GM20431 (cell line): ENCODE data around the gene TMCC1.

Experiments
- in situ Hi-C: fragments of 300-500 bp; cut with MseI, MboI; formaldehyde crosslinking; loops from one replicate; pipeline ENCODE4 v1.15.0; 2020; ENCODE audit warnings: low sequenced_read_pairs; ENCODE audit not compliant: unreplicated experiment

TMCC1 gene

GRCh38 chr3:129636082-129636481 is 257.4 kb downstream of the TMCC1 start:
- in situ Hi-C loops, result loop anchor here (25.0 kb wide), 1 partner anchor 301 kb away; no protein-coding TSS in a partner anchor

DNA sequence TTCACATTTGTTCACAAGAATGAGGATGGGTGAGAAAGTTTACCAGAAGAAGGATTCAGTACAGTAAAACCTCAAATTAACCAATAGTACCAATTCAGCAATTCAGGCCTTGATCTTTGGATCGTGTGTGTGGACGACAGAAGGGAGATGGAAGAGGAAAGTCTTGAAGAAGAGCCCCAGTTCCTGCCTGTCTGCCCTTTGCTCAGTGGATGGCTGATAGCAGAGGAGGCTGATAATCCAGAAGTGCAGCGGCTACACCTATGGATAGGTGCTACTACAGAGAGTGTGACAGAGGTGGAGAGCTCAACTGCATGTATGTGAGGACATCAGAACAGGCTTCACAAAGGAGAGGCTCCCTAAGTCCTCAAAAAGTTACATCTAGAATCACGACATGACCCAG is 257.9 kb downstream of the TMCC1 start:
- in situ Hi-C loops, result loop anchor here (25.0 kb wide), 1 partner anchor 302 kb away; no protein-coding TSS in a partner anchor

DNA sequence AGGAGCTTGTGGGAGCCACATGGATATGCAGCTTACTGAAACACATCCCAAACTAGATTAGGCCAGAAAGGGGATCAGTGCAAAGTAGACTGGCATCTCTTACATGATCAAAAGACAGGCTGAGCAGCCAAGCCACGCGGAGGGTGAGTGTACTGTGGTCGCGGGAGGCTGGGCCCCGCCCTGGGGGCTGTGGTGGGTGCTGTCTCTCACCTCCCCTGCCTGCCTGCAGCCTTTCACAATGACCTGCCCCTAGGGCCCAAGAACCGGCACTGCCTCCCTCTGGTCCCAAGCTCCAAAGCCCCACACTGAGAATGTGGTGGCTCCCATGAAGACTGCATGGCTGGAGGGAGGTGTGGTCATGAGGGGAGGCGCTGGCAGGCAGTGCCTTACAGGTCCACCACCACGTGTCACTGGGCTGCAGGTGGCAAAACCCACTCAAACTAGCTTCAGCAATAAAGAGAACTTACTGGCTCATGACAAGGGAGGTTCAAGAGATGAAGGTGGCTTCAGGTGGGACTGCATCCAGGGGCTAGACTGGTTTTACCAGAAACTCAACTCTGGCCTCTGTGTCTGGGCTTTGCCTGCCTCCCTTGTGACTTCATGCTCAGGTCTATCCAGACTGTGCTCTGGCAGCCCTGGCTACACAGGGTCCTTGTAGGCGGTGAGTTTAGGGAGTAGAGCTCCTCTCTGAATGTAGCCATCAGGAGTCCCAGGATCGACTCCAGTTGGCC is 259.6 kb downstream of the TMCC1 start:
- in situ Hi-C loops, result loop anchor here (25.0 kb wide), 1 partner anchor 303 kb away; no protein-coding TSS in a partner anchor

- in situ Hi-C loops, result loop anchor here (25.0 kb wide), 1 partner anchor 304 kb away; no protein-coding TSS in a partner anchor
These were observed 260.5 kb downstream of the TMCC1 start for GRCh38 chr3:129632977-129633376.

GRCh38 chr3:129632556-129632955 is 261.0 kb downstream of the TMCC1 start:
- in situ Hi-C loops, result loop anchor here (25.0 kb wide), 1 partner anchor 305 kb away; no protein-coding TSS in a partner anchor

DNA sequence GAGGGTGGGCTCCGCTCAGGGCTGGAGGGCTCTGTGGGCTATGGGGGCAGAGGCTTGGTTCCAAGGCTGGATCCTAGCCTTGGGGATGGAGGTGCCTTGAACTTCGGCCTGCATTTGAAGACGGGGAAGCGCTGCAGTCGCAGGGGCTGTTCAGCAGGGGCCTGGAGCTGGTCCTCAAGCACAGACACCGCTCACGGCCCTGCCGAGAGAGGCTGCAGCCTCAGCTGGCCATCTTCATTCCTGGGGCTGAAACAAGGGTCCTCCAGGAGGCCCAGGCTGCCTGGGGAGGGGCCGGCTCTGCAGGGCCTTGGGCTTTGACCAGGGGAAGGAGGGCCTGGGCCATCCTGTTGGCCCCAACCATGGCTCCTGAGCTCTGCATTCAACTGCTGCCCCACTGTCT is 261.5 kb downstream of the TMCC1 start:
- in situ Hi-C loops, result loop anchor here (25.0 kb wide), 1 partner anchor 305 kb away; no protein-coding TSS in a partner anchor

GRCh38 chr3:129629011-129629410 is 264.5 kb downstream of the TMCC1 start:
- in situ Hi-C loops, result loop anchor here (25.0 kb wide), 1 partner anchor 308 kb away; no protein-coding TSS in a partner anchor

DNA sequence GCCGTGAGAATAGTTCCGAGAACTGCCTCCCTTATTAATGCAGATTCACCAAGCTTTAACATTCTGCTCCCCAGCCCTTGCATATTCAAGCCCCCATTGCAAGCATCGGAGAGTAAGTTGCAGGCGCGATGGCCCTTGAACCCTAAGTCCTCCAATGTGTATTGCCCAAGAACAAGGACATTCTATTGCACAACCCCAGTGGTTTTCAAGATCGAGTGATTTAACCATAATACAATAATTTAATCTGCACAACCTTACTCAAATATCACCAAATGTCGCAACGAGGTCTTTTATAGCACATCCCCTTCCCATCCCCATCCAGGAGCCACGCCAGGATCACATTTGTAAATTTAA is 265.4 kb downstream of the TMCC1 start:
- in situ Hi-C loops, result loop anchor here (25.0 kb wide), 1 partner anchor 309 kb away; no protein-coding TSS in a partner anchor

DNA sequence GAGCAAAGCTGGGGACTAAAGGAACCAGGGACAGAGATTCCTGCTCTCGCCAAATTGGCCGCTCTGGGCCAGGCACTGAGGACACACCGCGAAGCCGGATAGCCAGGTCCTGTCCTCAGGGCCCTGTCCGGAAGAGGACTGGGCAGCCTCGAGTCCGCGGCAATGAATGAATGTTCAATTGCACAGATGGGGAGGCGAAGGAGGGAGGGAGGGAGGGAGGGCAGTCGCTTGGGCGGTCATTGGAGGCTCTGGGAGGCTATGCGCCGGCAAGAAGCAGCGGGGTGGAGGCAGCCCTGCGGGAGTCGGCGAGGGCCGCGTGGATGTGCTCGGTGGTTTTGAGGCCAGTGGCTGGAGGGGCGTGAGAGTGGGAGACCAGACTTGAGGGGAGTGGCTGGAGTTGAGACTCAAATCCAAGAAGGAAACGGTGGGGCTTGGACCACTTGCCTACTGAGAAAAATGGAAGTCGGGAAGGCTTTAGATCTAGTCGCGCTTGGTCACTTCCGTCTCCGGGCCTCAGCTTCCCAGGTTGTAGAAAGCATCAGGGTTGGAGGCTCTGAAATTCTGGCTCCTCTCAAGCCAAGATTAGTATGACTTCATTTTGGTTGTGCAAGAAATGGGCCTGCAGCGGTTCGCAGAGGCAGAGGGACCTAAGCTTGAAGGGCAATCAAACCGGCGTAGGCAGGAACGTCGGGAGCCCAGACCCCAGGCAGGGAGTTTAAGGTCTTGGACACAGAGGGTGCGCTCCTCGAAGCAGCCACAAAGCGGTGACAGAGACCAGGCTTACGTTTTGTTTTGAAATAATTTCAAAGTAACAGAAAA is 266.0 kb downstream of the TMCC1 start:
- in situ Hi-C loops, result loop anchor here (25.0 kb wide), 1 partner anchor 310 kb away; no protein-coding TSS in a partner anchor

DNA sequence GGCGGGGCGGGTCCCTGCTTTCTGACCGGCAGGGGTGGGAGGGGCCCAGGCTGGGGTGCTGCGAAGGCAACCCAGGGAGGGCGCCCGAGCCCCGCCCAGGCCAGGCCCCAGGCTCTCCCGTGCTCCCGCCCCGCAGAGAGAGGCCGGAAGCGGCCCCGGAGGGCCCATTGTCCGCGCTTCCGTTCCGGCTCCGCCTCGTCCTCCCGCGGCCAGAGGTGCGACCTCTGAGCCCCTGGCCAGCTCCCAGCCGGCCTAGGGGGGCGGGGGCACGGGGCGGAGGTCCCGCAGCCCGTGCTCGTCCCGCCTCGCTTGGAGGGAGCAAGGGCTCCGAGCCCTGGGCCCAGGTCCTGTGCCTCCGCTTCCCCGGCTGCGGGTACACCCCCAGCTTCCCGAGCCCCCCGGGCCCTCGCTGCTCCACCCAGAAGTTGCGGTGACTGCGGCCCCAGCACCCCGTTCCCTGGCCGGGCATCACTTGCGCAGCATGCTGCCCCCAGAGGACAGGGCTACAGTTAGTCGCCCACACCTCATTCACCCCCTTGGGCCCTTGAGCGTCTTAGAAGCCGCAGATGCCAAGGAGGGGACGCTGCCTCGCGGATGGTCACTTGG is 266.7 kb downstream of the TMCC1 start:
- in situ Hi-C loops, result loop anchor here (25.0 kb wide), 1 partner anchor 310 kb away; no protein-coding TSS in a partner anchor

DNA sequence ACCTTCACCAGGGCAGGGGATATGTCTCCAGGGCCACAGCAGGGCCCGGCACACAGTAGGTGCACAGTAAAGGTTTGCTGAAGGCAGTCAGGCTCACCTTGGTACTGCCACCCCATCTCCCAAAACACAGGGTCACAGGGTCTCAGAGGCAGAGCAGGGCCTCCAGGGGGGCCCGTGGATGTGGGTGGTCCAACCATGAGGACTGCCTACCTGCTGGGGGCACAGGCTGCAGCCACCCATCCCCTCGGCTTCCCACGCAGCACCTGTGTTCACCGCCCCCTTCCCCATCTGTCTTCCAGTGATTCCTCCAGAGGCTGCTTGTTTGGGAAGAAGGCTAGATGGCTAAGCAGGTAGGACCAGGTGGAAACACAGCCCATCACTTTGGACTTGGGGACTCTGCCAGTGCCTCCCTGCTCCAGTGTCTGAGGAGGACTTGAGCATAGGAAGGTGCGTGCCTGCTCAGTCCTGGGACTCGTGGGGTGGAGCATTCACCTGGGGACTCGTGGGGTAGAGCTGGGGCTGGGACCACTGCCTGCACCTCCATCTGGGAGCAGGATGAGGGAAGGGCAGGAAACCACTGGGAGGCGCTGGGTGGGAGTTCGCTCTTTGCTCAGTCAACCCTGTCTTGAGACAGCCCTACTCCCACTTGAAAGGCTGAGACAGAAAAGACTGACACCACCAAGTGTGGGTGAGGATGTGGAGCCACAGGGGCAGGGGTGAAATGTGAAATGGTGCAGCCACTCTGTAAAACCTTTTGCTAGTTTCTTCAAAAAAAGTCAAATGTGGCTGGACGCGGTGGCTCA is 268.2 kb downstream of the TMCC1 start:
- in situ Hi-C loops, result loop anchor here (25.0 kb wide), 1 partner anchor 312 kb away; no protein-coding TSS in a partner anchor

GRCh38 chr3:129624347-129625071 is 269.0 kb downstream of the TMCC1 start:
- in situ Hi-C loops, result loop anchor here (25.0 kb wide), 1 partner anchor 313 kb away; no protein-coding TSS in a partner anchor

DNA sequence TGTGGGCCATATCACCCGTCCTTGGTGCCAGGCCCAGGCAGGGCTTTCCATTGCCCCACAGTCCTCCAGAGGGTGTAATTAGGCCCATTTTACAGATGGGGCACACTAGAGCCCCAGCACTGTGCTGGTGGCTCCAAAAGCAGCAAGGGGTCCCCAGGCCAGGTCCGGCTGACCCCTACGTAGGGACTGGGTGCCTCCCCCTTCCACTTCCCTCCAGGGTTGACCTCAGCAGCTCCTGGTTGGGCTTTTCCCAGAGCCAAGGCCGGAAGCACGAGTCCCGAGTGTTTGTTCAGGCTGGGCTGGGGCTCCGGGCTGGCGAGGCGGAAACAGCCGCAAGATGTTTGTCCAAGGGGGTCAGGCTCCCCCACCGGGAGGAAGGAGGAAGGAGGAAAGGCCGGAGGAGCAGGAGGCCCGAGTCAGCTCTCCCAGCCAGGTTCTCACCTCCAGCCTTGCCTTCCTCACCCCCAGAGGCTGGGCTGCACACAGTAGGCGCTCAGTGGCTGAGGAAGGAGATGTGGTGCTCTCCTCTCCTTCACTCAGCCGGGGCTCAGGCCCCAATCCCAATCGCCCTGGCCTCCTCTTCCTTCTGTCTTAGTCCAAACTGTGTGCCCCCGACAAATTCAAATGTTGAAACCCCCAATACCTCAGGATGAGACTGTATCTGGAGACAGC is 269.9 kb downstream of the TMCC1 start:
- in situ Hi-C loops, result no loop called here

DNA sequence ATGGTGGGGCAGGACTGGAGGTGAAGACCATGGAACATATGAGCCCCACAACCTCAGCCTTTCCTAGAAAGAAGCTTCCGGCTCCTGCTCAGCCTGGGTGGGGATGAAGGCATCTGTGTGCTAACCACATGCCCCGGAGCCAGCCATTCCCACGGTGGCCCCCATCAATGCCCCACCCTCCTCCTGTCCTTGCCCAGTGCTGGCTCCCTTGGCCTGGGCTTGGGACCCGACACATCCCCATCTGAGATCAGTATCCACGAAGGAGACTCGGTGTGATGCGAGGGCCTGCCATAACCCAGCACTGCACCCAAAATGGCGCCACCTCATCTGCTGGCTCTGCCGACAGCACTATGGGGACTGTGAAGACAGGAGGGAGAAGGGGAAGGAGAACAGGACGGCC is 270.6 kb downstream of the TMCC1 start:
- in situ Hi-C loops, result no loop called here

GRCh38 chr3:129622226-129622874 is 271.2 kb downstream of the TMCC1 start:
- in situ Hi-C loops, result no loop called here

DNA sequence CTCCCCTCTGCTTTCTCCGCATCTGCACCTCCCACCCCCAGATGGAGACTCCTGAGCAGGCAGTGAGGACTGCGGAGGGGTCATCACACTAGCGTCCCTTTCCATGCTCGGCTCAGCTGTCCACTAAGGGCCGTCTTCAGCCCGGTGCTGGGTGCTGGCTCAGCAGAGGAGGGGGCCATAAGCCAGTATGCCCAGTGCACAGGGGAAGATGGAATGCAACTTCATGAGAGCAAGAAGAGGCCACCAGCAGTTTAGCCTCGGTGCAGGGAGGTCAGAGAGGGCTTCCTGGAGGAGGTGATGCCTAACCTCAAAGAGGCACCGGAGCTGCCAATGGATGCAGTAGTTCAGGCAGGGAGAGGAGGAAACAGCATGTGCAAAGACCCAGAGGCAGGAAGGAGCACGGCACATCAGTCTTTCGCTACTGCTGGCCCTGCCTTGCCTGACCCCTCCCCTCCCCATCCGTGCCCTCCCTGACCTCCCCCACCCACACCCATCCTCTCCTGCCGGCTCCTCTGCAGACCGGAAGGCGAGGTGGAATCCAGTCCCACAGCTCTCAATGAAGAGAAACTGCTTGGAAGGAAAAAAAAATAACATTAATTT is 271.8 kb downstream of the TMCC1 start:
- in situ Hi-C loops, result no loop called here

- in situ Hi-C loops, result no loop called here
These were observed 272.5 kb downstream of the TMCC1 start for GRCh38 chr3:129620828-129621559.
